Measurements from ENCODE around the gene FAAH.
"Not testable (repeated sequence)": the region's sequence is repeated elsewhere in the genome, so short reads cannot be mapped to it uniquely, and the experiment has no call there.

FAAH gene

GRCh38 chr1:46394108-46394871 is at the start of gene FAAH:
FAAH (plus strand) TSS chr1:46394317; CDS start chr1:46394349, 32 bp downstream.
- DNase-seq (ENCODE audit: low read depth) = no peak
- peak within 1 kb of the TSS; percentile 23 for H3K4me3 ChIP-seq (ENCODE audit: control insufficient read depth, low read depth, low read length)
- TF ChIP-seq CTCF (IDR thresholded peaks at IDR 0.05; ENCODE audit: control insufficient read depth, insufficient read depth, low read depth, low read length, missing control alignments) = no peak

- DNase-seq (ENCODE audit: low read depth) = no peak
- no peak for TF ChIP-seq CTCF (IDR thresholded peaks at IDR 0.05; ENCODE audit: control insufficient read depth, insufficient read depth, low read depth, low read length, missing control alignments)
- H3K4me3 ChIP-seq (ENCODE audit: control insufficient read depth, low read depth, low read length) = no peak overlapping the region
These were observed 49.6 kb upstream of the FAAH start for GRCh38 chr1:46344481-46344880.

GRCh38 chr1:46345281-46345680 is 48.8 kb upstream of the FAAH start:
- H3K4me3 ChIP-seq (ENCODE audit: control insufficient read depth, low read depth, low read length) = no peak overlapping the region
- no peak for DNase-seq (ENCODE audit: low read depth)
- TF ChIP-seq CTCF (IDR thresholded peaks at IDR 0.05; ENCODE audit: control insufficient read depth, insufficient read depth, low read depth, low read length, missing control alignments) = no peak

- TF ChIP-seq CTCF (IDR thresholded peaks at IDR 0.05; ENCODE audit: control insufficient read depth, insufficient read depth, low read depth, low read length, missing control alignments) = no peak
- DNase-seq (ENCODE audit: low read depth) = no peak
These were observed 41.8 kb upstream of the FAAH start for GRCh38 chr1:46352363-46352762.

GRCh38 chr1:46355920-46356319 is 38.2 kb upstream of the FAAH start:
- not testable (repeated sequence) for H3K4me3 ChIP-seq (ENCODE audit: control insufficient read depth, low read depth, low read length); DNase-seq (ENCODE audit: low read depth)

More at GRCh38 chr1:46352363-46352762, 41.8 kb upstream of the FAAH start:
- H3K4me3 ChIP-seq (ENCODE audit: control insufficient read depth, low read depth, low read length) = no peak overlapping the region

- no peak for TF ChIP-seq CTCF (IDR thresholded peaks at IDR 0.05; ENCODE audit: control insufficient read depth, insufficient read depth, low read depth, low read length, missing control alignments)
- no peak overlapping the region for H3K4me3 ChIP-seq (ENCODE audit: control insufficient read depth, low read depth, low read length)
- no peak for DNase-seq (ENCODE audit: low read depth)
These were observed 32.0 kb upstream of the FAAH start for GRCh38 chr1:46362158-46362557.

GRCh38 chr1:46363121-46363520 is 31.0 kb upstream of the FAAH start:
- H3K4me3 ChIP-seq (ENCODE audit: control insufficient read depth, low read depth, low read length) = no peak overlapping the region
- no peak for TF ChIP-seq CTCF (IDR thresholded peaks at IDR 0.05; ENCODE audit: control insufficient read depth, insufficient read depth, low read depth, low read length, missing control alignments)
- no peak for DNase-seq (ENCODE audit: low read depth)
